CD14-positive monocyte (primary cell): Measurements from ENCODE around the gene FNDC5. TPM values are rescaled to one million over a fixed set of nuclear protein-coding genes. Genes with fewer than 3 reads are reported as not detected.

Experiments used
- DNase-seq, 3 donors: peaks; one replicate each; pipeline ENCODE4 v3.0.0-alpha.2; 2011 to 2022
- H2AFZ ChIP-seq: 2 replicates; pipeline ENCODE4 v1.6.0; 2012; ENCODE audit warnings: mild to moderate bottlenecking, low read depth, low read length, inconsistent platforms; ENCODE audit not compliant: insufficient read depth, poor library complexity, severe bottlenecking
- H3K27ac ChIP-seq, 2 donors: 1 replicate in 1 of 2; 2 replicates in 1 of 2; pipeline ENCODE4 v1.5.1; 2012 to 2013; ENCODE audit warnings: low read length in 2 of 2, control low read depth in 1 of 2, inconsistent platforms in 1 of 2, low read depth in 1 of 2, mild to moderate bottlenecking in 1 of 2
- H3K27me3 ChIP-seq, 2 donors: one replicate each; pipeline versions ENCODE4 v1.6.0 to v1.6.1; 2011 to 2013; ENCODE audit warnings: low read length in 2 of 2; ENCODE audit not compliant: control insufficient read depth in 2 of 2, insufficient read depth in 2 of 2
- H3K36me3 ChIP-seq, 2 donors: replicated peaks in 1 of 2; 1 replicate in 1 of 2; 2 replicates in 1 of 2; pipeline versions ENCODE4 v1.5.1 to v1.6.1; 2012 to 2013; ENCODE audit warnings: low read length in 2 of 2, control low read depth in 1 of 2, inconsistent platforms in 1 of 2, mild to moderate bottlenecking in 1 of 2; ENCODE audit not compliant: insufficient read depth in 2 of 2, control insufficient read depth in 1 of 2
- H3K4me1 ChIP-seq, 2 donors: 1 replicate in 1 of 2; 2 replicates in 1 of 2; pipeline versions ENCODE4 v1.5.1 to v1.6.1; 2012 to 2013; ENCODE audit warnings: low read length in 2 of 2, control low read depth in 1 of 2, inconsistent platforms in 1 of 2, mild to moderate bottlenecking in 1 of 2, moderate library complexity in 1 of 2; ENCODE audit not compliant: insufficient read depth in 2 of 2, control insufficient read depth in 1 of 2
- H3K4me2 ChIP-seq: replicated peaks from 2 replicates; pipeline ENCODE3; 2012; ENCODE audit warnings: low read length, moderate library complexity, mild to moderate bottlenecking; ENCODE audit not compliant: poor library complexity, severe bottlenecking; ENCODE audit errors: extremely low read depth
- H3K4me3 ChIP-seq, 3 experiments: fragments of 200-600 bp in 1 of 3; sonication (generic) in 1 of 3; replicated peaks in 1 of 3; 1 replicate in 2 of 3; 2 replicates in 1 of 3; pipeline ENCODE4 v1.5.1; 2011 to 2013; ENCODE audit warnings: low read length in 3 of 3, mild to moderate bottlenecking in 3 of 3, control low read depth in 2 of 3, low read depth in 2 of 3, inconsistent platforms in 1 of 3, moderate library complexity in 1 of 3
- H3K79me2 ChIP-seq: 2 replicates; pipeline ENCODE4 v1.6.0; 2012; ENCODE audit warnings: mild to moderate bottlenecking, control low read depth, inconsistent platforms, low read length, moderate library complexity; ENCODE audit not compliant: insufficient read depth
- H3K9ac ChIP-seq: 2 replicates; pipeline ENCODE4 v1.6.0; 2017; ENCODE audit warnings: low read length, mild to moderate bottlenecking; ENCODE audit not compliant: insufficient read depth, poor library complexity, severe bottlenecking
- H3K9me3 ChIP-seq, 2 donors: replicated peaks in 1 of 2; 1 replicate in 1 of 2; 2 replicates in 1 of 2; pipeline versions ENCODE4 v1.5.1 to v1.6.1; 2012 to 2013; ENCODE audit warnings: low read length in 2 of 2, control low read depth in 1 of 2; ENCODE audit not compliant: control insufficient read depth in 1 of 2, insufficient read depth in 1 of 2
- H4K20me1 ChIP-seq: 2 replicates; pipeline ENCODE4 v1.6.0; 2012; ENCODE audit warnings: mild to moderate bottlenecking, low read length, control low read depth, moderate library complexity; ENCODE audit not compliant: insufficient read depth
- H3K27ac Mint-ChIP-seq, 7 donors: one replicate each; pipeline ENCODE4 v1.8.0; 2020; ENCODE audit warnings: mild to moderate bottlenecking in 7 of 7, mixed read lengths in 7 of 7, moderate library complexity in 6 of 7, inconsistent platforms in 2 of 7
- H3K27me3 Mint-ChIP-seq, 3 donors: one replicate each; pipeline ENCODE4 v1.8.0; 2021 to 2022; ENCODE audit warnings: low read depth in 3 of 3, mild to moderate bottlenecking in 3 of 3, mixed read lengths in 3 of 3, moderate library complexity in 3 of 3, inconsistent platforms in 1 of 3
- H3K36me3 Mint-ChIP-seq, 2 donors: one replicate each; pipeline ENCODE4 v1.8.0; 2020; ENCODE audit warnings: mixed read lengths in 2 of 2, inconsistent platforms in 1 of 2, mild to moderate bottlenecking in 1 of 2
- H3K4me1 Mint-ChIP-seq: one replicate; pipeline ENCODE4 v1.8.0; 2020; ENCODE audit warnings: mild to moderate bottlenecking, mixed read lengths
- H3K4me3 Mint-ChIP-seq, 2 donors: one replicate each; pipeline ENCODE4 v1.8.0; 2020; ENCODE audit warnings: mild to moderate bottlenecking in 2 of 2, mixed read lengths in 2 of 2, moderate library complexity in 1 of 2
- H3K9me3 Mint-ChIP-seq, 7 donors: one replicate each; pipeline ENCODE4 v1.8.0; 2020 to 2022; ENCODE audit warnings: mixed read lengths in 7 of 7, mild to moderate bottlenecking in 6 of 7, moderate library complexity in 6 of 7, inconsistent platforms in 2 of 7
- CTCF ChIP-seq: fragments of 200-600 bp; IDR thresholded peaks from one replicate; pipeline ENCODE4 v1.8.0; 2022; ENCODE audit warnings: antibody characterized with exemption, mild to moderate bottlenecking
- WGBS: methylation state at CpG from one replicate; pipeline ENCODE4 v1.1.5; 2013; ENCODE audit warnings: missing lambda C conversion rate; ENCODE audit not compliant: insufficient coverage; 5-methylcytosine and 5-hydroxymethylcytosine counted together
- intact Hi-C, 2 donors: fragments of 100-400 bp; cut with micrococcal nuclease; formaldehyde crosslinking; loops; one replicate each; pipeline versions ENCODE4 v1.15.0 to v1.15.1; 2023
- polyA plus RNA-seq, 3 donors: library from polyadenylated mRNA; depleted of rRNA in 1 of 3; unstranded in 2 of 3; stranded (reverse) in 1 of 3; fragments of 300-500 nt in 2 of 3; fragments of >200 nt in 1 of 3; fragmentation: Illumina TruSeq in 2 of 3; gene quantifications; 1 replicate in 2 of 3; 2 replicates in 1 of 3; pipeline ENCODE4 v1.2.3, GENCODE V29; 2012 to 2021

Gene FNDC5
- polyA plus RNA-seq, 3 donors = not detected

- Histone ChIP-seq H3K36me3 (no peaks in the 10 kb centered on the region), H2AFZ (no peak overlapping the region), H3K4me3 (no peak overlapping the region), H3K79me2 (no peaks in the 10 kb centered on the region), H3K9ac (no peak overlapping the region), H3K4me2 (no peak overlapping the region), H3K27me3 (peaks cover 18 to 81% of the 10 kb centered on the region in 2 donors), H3K4me1 (no peaks in the 10 kb centered on the region), H4K20me1 (no peaks in the 10 kb centered on the region), H3K27ac (no peak overlapping the region), H3K9me3 (peaks cover 1 to 8% of the 10 kb centered on the region in 2 donors)
- Mint-ChIP-seq H3K27ac (no peak overlapping the region), H3K4me1 (peaks cover 5% of the 10 kb centered on the region), H3K27me3 (peaks cover 71 to 82% (median 79%) of the 10 kb centered on the region in 3 donors), H3K4me3 (peak overlapping the region in 1 of 2 donors; percentile 71), H3K36me3 (peaks cover 0 to 5% of the 10 kb centered on the region in 2 donors), H3K9me3 (peaks cover 2 to 18% (median 8%) of the 10 kb centered on the region in 7 donors)
- intact Hi-C loops = no loop called here
- no peak for TF ChIP-seq CTCF
- 80% methylated on average over 11 of the region's 12 CpGs for WGBS
- DNase-seq = no peak
Observed at GRCh38 chr1:32887623-32888022, 16.9 kb upstream of the FNDC5 start.

- Histone ChIP-seq H3K4me3 (no peak overlapping the region), H3K9ac (no peak overlapping the region), H3K4me2 (no peak overlapping the region), H3K4me1 (no peaks in the 10 kb centered on the region), H4K20me1 (no peaks in the 10 kb centered on the region), H2AFZ (no peak overlapping the region), H3K36me3 (no peaks in the 10 kb centered on the region), H3K9me3 (peaks cover 0 to 4% of the 10 kb centered on the region in 2 donors), H3K27ac (no peak overlapping the region), H3K79me2 (no peaks in the 10 kb centered on the region), H3K27me3 (peaks cover 11 to 74% of the 10 kb centered on the region in 2 donors)
- Mint-ChIP-seq H3K4me1 (no peaks in the 10 kb centered on the region), H3K4me3 (peak overlapping the region in 1 of 2 donors; percentile 71), H3K36me3 (no peaks in the 10 kb centered on the region), H3K27ac (no peak overlapping the region), H3K27me3 (peaks cover 64 to 81% (median 73%) of the 10 kb centered on the region in 3 donors), H3K9me3 (peaks cover 0 to 11% (median 3%) of the 10 kb centered on the region in 7 donors)
- 43% methylated on average over 19 of the region's 19 CpGs for WGBS
- DNase-seq = no peak
- intact Hi-C loops = no loop called here
- no peak for TF ChIP-seq CTCF
Observed at GRCh38 chr1:32886828-32887414, 16.2 kb upstream of the FNDC5 start.
